Ishikawa (cell line): ENCODE data around the gene NRCAM.

Experiments
- CEBPB ChIP-seq: IDR thresholded peaks from 2 replicates; pipeline ENCODE4 v1.6.1; 2012
- CREB1 ChIP-seq: IDR thresholded peaks from 2 replicates; pipeline ENCODE4 v1.6.1; 2012; ENCODE audit warnings: low read depth
- EGR1 ChIP-seq: IDR thresholded peaks from 2 replicates; pipeline ENCODE4 v1.6.1; 2012
- EP300 ChIP-seq: IDR thresholded peaks from 2 replicates; pipeline ENCODE4 v1.6.1; 2012; ENCODE audit warnings: borderline replicate concordance
- FOXM1 ChIP-seq: IDR thresholded peaks from 2 replicates; pipeline ENCODE4 v1.6.1; 2012; ENCODE audit warnings: low read depth, borderline replicate concordance
- MAX ChIP-seq: IDR thresholded peaks from 2 replicates; pipeline ENCODE4 v1.6.1; 2012
- NFIC ChIP-seq: IDR thresholded peaks from 2 replicates; pipeline ENCODE4 v1.6.1; 2012
- RAD21 ChIP-seq: IDR thresholded peaks from 2 replicates; pipeline ENCODE4 v1.6.1; 2012; ENCODE audit warnings: low read depth
- REST ChIP-seq: IDR thresholded peaks from 2 replicates; pipeline ENCODE4 v1.6.1; 2012; ENCODE audit warnings: low read depth, mild to moderate bottlenecking
- TAF1 ChIP-seq: IDR thresholded peaks from 2 replicates; pipeline ENCODE4 v1.6.1; 2012; ENCODE audit warnings: low read depth, mild to moderate bottlenecking
- TCF12 ChIP-seq: IDR thresholded peaks from 2 replicates; pipeline ENCODE4 v1.6.1; 2012; ENCODE audit warnings: low read depth
- TEAD4 ChIP-seq: IDR thresholded peaks from 2 replicates; pipeline ENCODE4 v1.6.1; 2012
- USF1 ChIP-seq: IDR thresholded peaks from 2 replicates; pipeline ENCODE4 v1.6.1; 2012
- YY1 ChIP-seq: IDR thresholded peaks from 2 replicates; pipeline ENCODE4 v1.6.1; 2012; ENCODE audit warnings: low read depth
- ZBTB7A ChIP-seq: IDR thresholded peaks from 2 replicates; pipeline ENCODE4 v1.6.1; 2012; ENCODE audit warnings: low read depth

Gene NRCAM

GRCh38 chr7:108454674-108455550 lies 1.3 kb downstream of the NRCAM start:
- TF ChIP-seq MAX (no peak), EP300 (no peak), TEAD4 (no peak), RAD21 (no peak)

GRCh38 chr7:108454317-108454673 lies 1.9 kb downstream of the NRCAM start:
- TF ChIP-seq FOXM1 (no peak), TAF1 (no peak), REST (no peak), MAX (no peak), TEAD4 (no peak)

- TF ChIP-seq USF1 = no peak
Measured at GRCh38 chr7:108453320-108453719, 2.9 kb downstream of the NRCAM start.

DNA sequence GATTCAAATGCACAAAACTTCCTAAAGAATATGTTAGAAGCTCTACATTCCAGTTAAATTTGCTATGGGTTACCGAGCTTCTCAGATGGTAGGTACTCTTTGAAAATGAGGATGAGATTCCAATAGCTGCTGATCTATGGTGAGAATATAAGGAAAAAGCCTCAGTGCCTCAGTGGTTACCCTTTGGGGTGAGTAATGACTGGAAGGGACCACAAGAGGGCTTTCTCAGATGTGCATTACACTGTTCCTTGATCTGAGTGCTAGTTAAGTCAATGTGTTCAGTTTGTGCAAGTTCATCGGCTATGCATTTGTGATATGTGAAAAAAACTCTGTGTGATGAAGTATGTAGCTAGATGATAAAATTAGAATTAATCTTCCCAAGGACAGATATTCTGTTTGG lies 3.5 kb downstream of the NRCAM start:
- no peak for TF ChIP-seq TEAD4
- TF ChIP-seq RAD21 = peak; percentile 43; the same call in 1 of the 2 replicates

GRCh38 chr7:108451296-108451848 lies 4.9 kb downstream of the NRCAM start:
- TF ChIP-seq TEAD4 (no peak), TAF1 (no peak), CEBPB (no peak), YY1 (no peak), MAX (no peak), EGR1 (no peak), USF1 (no peak), CREB1 (no peak), NFIC (no peak), ZBTB7A (no peak), TCF12 (no peak), EP300 (no peak), RAD21 (no peak)

GRCh38 chr7:108450160-108450559 lies 6.1 kb downstream of the NRCAM start:
- TF ChIP-seq NFIC = no peak
- TF ChIP-seq FOXM1 = no peak
- no peak for TF ChIP-seq TEAD4

- no peak for TF ChIP-seq USF1
- TF ChIP-seq RAD21 = no peak
- no peak for TF ChIP-seq FOXM1
- no peak for TF ChIP-seq TEAD4
- no peak for TF ChIP-seq CREB1
- no peak for TF ChIP-seq NFIC
- no peak for TF ChIP-seq EP300
- TF ChIP-seq CEBPB = no peak
- no peak for TF ChIP-seq TAF1
- no peak for TF ChIP-seq YY1
- TF ChIP-seq ZBTB7A = no peak
- TF ChIP-seq TCF12 = no peak
- no peak for TF ChIP-seq MAX
- TF ChIP-seq EGR1 = no peak
- TF ChIP-seq REST = no peak
Measured at GRCh38 chr7:108449521-108449920, 6.7 kb downstream of the NRCAM start.
